Measurements from ENCODE around the gene THRSP. TPM values are rescaled to one million over a fixed set of nuclear protein-coding genes. Genes with fewer than 3 reads are reported as not detected.
A peak's percentile ranks its signal among the peaks of the same experiment; 100 is the strongest.

THRSP gene
- total and polyA plus RNA-seq, 2 donors from 2014 or later: 6.4 TPM; not detected in 1

DNA sequence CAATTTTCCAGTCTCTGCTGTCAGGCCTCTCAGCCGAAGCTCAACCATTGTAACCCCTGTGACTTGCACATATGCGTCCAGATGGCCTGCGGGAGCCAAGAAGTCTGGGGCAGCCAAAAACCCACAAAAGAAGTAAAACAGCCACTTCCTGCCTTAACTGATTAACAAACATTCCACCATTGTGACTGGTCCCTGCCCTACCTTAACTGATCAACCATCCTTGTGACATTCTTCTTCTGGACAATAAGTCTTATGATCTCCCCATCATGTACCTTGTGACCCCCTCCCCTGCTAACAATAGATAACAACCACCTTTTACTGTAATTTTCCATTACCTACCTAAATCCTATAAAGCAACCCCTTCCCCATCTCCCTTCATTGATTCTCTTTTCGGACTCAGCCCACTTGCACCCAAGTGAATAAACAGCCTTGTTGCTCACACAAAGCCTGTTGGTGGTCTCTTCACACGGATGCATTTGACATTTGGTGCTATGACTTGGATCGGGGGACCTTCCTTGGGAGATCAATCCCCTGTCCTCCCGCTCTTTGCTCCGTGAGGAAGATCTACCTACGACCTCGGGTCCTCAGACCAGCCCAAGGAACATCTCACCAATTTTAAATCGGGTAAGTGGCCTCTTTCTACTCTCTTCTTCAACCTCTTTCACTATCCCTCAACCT lies 17.3 kb downstream of the THRSP start:
- Histone ChIP-seq H3K4me3 (ENCODE audit: low read length in 3 of 3) (no peak overlapping the region), H3K9ac (ENCODE audit: low read length in 3 of 3) (no peak overlapping the region), H3K4me1 (ENCODE audit: control insufficient read depth in 2 of 3, insufficient read depth in 2 of 3, low read depth in 1 of 3, low read length in 3 of 3) (peaks cover 0 to 14% (median 7%) of the 10 kb centered on the region in 3 donors), H3K27ac (ENCODE audit: low read depth in 2 of 2, low read length in 2 of 2) (no peak overlapping the region), H3K9me3 (ENCODE audit: control insufficient read depth in 2 of 3, insufficient read depth in 1 of 3, low read length in 3 of 3) (no peaks in the 10 kb centered on the region), H3K27me3 (ENCODE audit: control insufficient read depth, insufficient read depth, low read length) (no peaks in the 10 kb centered on the region), H3K36me3 (ENCODE audit: control insufficient read depth in 2 of 3, insufficient read depth in 3 of 3, low read length in 3 of 3) (no peaks in the 10 kb centered on the region)
- TF ChIP-seq, protein P1, sequence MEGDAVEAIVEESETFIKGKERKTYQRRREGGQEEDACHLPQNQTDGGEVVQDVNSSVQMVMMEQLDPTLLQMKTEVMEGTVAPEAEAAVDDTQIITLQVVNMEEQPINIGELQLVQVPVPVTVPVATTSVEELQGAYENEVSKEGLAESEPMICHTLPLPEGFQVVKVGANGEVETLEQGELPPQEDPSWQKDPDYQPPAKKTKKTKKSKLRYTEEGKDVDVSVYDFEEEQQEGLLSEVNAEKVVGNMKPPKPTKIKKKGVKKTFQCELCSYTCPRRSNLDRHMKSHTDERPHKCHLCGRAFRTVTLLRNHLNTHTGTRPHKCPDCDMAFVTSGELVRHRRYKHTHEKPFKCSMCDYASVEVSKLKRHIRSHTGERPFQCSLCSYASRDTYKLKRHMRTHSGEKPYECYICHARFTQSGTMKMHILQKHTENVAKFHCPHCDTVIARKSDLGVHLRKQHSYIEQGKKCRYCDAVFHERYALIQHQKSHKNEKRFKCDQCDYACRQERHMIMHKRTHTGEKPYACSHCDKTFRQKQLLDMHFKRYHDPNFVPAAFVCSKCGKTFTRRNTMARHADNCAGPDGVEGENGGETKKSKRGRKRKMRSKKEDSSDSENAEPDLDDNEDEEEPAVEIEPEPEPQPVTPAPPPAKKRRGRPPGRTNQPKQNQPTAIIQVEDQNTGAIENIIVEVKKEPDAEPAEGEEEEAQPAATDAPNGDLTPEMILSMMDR (IDR thresholded peaks at IDR 0.05; ENCODE audit: borderline replicate concordance, extremely low read depth, insufficient read depth): no peak
- FAIRE-seq: no peak
- intact Hi-C loops (cut with DNase I): no loop called here
- DNase-seq: peak in 1 of 5 donors; percentile 55

DNA sequence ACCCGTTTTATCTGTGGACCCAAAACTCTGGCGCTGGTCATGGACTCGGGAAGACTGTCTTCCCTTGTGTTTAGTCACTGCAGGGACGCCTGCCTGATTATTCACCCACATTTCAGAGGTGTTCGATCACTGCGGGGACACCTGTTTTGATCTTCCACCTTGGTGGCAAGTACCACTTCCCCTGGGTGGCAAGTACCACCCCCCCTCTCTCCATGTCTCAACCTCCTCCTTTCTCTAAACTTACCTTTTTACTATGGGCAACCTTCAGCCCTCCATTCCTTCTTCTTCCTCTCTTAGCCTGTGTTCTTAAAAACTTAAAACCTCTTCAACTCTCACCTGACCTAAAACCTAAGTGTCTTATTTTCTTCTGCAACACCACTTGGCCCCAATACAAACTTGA lies 17.9 kb downstream of the THRSP start:
- Histone ChIP-seq H3K27me3 (ENCODE audit: control insufficient read depth, insufficient read depth, low read length) (no peaks in the 10 kb centered on the region), H3K4me3 (ENCODE audit: low read length in 3 of 3) (no peak overlapping the region), H3K9me3 (ENCODE audit: control insufficient read depth in 2 of 3, insufficient read depth in 1 of 3, low read length in 3 of 3) (no peaks in the 10 kb centered on the region), H3K4me1 (ENCODE audit: control insufficient read depth in 2 of 3, insufficient read depth in 2 of 3, low read depth in 1 of 3, low read length in 3 of 3) (peaks cover 0 to 13% (median 7%) of the 10 kb centered on the region in 3 donors), H3K27ac (ENCODE audit: low read depth in 2 of 2, low read length in 2 of 2) (no peak overlapping the region), H3K9ac (ENCODE audit: low read length in 3 of 3) (no peak overlapping the region), H3K36me3 (ENCODE audit: control insufficient read depth in 2 of 3, insufficient read depth in 3 of 3, low read length in 3 of 3) (no peaks in the 10 kb centered on the region)
- intact Hi-C loops (cut with DNase I): no loop called here
- no peak for FAIRE-seq
- TF ChIP-seq, protein P1 (IDR thresholded peaks at IDR 0.05; ENCODE audit: borderline replicate concordance, extremely low read depth, insufficient read depth): no peak
- no peak for DNase-seq

DNA sequence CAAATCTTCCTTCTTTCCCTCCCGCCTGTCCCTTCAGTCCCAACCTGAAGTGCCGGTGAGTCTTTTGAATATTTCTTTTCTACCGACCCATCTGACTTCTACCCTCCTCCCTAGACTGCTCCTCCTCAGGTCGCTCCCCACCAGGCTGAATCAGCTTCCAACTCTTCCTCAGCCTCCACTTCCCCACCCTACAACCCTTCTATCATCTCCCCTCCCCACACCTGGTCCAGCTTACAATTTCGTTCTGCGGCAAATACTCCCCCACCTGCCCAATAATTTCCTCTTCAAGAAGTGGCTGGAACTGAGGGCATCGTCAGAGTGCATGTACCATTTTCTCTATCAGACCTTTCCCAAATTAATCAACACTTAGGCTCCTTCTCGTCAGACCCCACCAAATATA lies 18.5 kb downstream of the THRSP start:
- H3K27me3 ChIP-seq (ENCODE audit: control insufficient read depth, insufficient read depth, low read length): no peaks in the 10 kb centered on the region
- H3K27ac ChIP-seq (ENCODE audit: low read depth in 2 of 2, low read length in 2 of 2): no peak overlapping the region
- DNase-seq (no peak), FAIRE-seq (no peak)
- no peaks in the 10 kb centered on the region for H3K36me3 ChIP-seq (ENCODE audit: control insufficient read depth in 2 of 3, insufficient read depth in 3 of 3, low read length in 3 of 3)
- H3K9me3 ChIP-seq (ENCODE audit: control insufficient read depth in 2 of 3, insufficient read depth in 1 of 3, low read length in 3 of 3): no peaks in the 10 kb centered on the region
- H3K4me3 ChIP-seq (ENCODE audit: low read length in 3 of 3): no peak overlapping the region
- H3K9ac ChIP-seq (ENCODE audit: low read length in 3 of 3): no peak overlapping the region
- H3K4me1 ChIP-seq (ENCODE audit: control insufficient read depth in 2 of 3, insufficient read depth in 2 of 3, low read depth in 1 of 3, low read length in 3 of 3): peaks cover 0 to 9% (median 7%) of the 10 kb centered on the region in 3 donors
- TF ChIP-seq, protein P1 (IDR thresholded peaks at IDR 0.05; ENCODE audit: borderline replicate concordance, extremely low read depth, insufficient read depth): no peak
- intact Hi-C loops (cut with DNase I): no loop called here
